Measurements from ENCODE around the gene IL32. TPM values are rescaled to one million over a fixed set of nuclear protein-coding genes. Genes with fewer than 3 reads are reported as not detected.

The IL32 gene
- total RNA-seq, 4 donors from 2014 or later: 93.3 to 676 (median 590) TPM

GRCh38 chr16:3036726-3037315, 28.6 kb upstream of the IL32 start, which contains the start of gene BICDL2:
BICDL2 (minus strand) TSS chr16:3036944; CDS start chr16:3035496, 1,448 bp downstream.
- no peak for TF ChIP-seq CTCF (IDR thresholded peaks at IDR 0.05)
- peak; percentile 25 to 69 for TF ChIP-seq POLR2A (IDR thresholded peaks at IDR 0.05)
- peak in 2 of 3 donors; percentile 84 to 88 for DNase-seq
- Histone ChIP-seq H3K36me3 (no peaks in the 10 kb centered on the region), H3K27me3 (peaks cover 0 to 12% of the 10 kb centered on the region in 2 donors), H3K4me3 (peak within 1 kb of the TSS; percentile 4 to 68 (median 48)), H3K27ac (peak within 1 kb of the TSS in 3 of 4 donors; percentile 74 to 79 (median 77)), H3K4me1 (peaks cover 0 to 43% (median 7%) of the 10 kb centered on the region in 4 donors), H3K9me3 (no peaks in the 10 kb centered on the region)

- TF ChIP-seq POLR2A (IDR thresholded peaks at IDR 0.05): peak in 1 of 2 donors; percentile 29
- TF ChIP-seq CTCF (IDR thresholded peaks at IDR 0.05): no peak
- peak in 1 of 3 donors; percentile 76 for DNase-seq
- H3K4me3 ChIP-seq: no peak overlapping the region
- peaks cover 0 to 29% (median 7%) of the 10 kb centered on the region in 4 donors for H3K4me1 ChIP-seq
- H3K36me3 ChIP-seq: no peaks in the 10 kb centered on the region
- peak overlapping the region in 3 of 4 donors; percentile 46 to 92 (median 69) for H3K27ac ChIP-seq
- no peaks in the 10 kb centered on the region for H3K9me3 ChIP-seq
- H3K27me3 ChIP-seq: peaks cover 0 to 12% of the 10 kb centered on the region in 2 donors
Observed at GRCh38 chr16:3038256-3038655, 27.2 kb upstream of the IL32 start.

- H3K4me1 ChIP-seq: peaks cover 0 to 28% (median 7%) of the 10 kb centered on the region in 4 donors
- peak; percentile 34 to 58 for TF ChIP-seq POLR2A (IDR thresholded peaks at IDR 0.05)
- no peak for TF ChIP-seq CTCF (IDR thresholded peaks at IDR 0.05)
- H3K4me3 ChIP-seq: no peak overlapping the region
- peak in 2 of 3 donors; percentile 81 to 88 for DNase-seq
- no peaks in the 10 kb centered on the region for H3K36me3 ChIP-seq
- peak overlapping the region in 3 of 4 donors; percentile 46 to 92 (median 69) for H3K27ac ChIP-seq
- H3K27me3 ChIP-seq: peaks cover 0 to 13% of the 10 kb centered on the region in 2 donors
- H3K9me3 ChIP-seq: no peaks in the 10 kb centered on the region
Observed at GRCh38 chr16:3038896-3039295, 26.5 kb upstream of the IL32 start.

GRCh38 chr16:3042376-3042775, 23.1 kb upstream of the IL32 start:
- Histone ChIP-seq H3K4me3 (no peak overlapping the region), H3K27me3 (peaks cover 0 to 35% of the 10 kb centered on the region in 2 donors), H3K4me1 (peaks cover 5 to 39% (median 18%) of the 10 kb centered on the region in 4 donors), H3K27ac (no peak overlapping the region), H3K9me3 (no peaks in the 10 kb centered on the region), H3K36me3 (no peaks in the 10 kb centered on the region)
- no peak for DNase-seq
- TF ChIP-seq CTCF (IDR thresholded peaks at IDR 0.05) (no peak), POLR2A (IDR thresholded peaks at IDR 0.05) (no peak)

GRCh38 chr16:3044708-3045107, 20.7 kb upstream of the IL32 start:
- no peak overlapping the region for H3K27ac ChIP-seq

More at GRCh38 chr16:3044708-3045107, 20.7 kb upstream of the IL32 start:
- Histone ChIP-seq H3K27me3 (peaks cover 0 to 44% of the 10 kb centered on the region in 2 donors), H3K9me3 (no peaks in the 10 kb centered on the region), H3K4me3 (no peak overlapping the region), H3K4me1 (peaks cover 0 to 24% (median 18%) of the 10 kb centered on the region in 4 donors), H3K36me3 (no peaks in the 10 kb centered on the region)
- TF ChIP-seq POLR2A (IDR thresholded peaks at IDR 0.05): no peak
- DNase-seq: no peak

All from Peyer's patch (tissue), 4 donors.